ENCODE measurements around the gene DUSP5. TPM values are rescaled to one million over a fixed set of nuclear protein-coding genes. Genes with fewer than 3 reads are reported as not detected.
A peak's percentile ranks its signal among the peaks of the same experiment; 100 is the strongest.

DUSP5 gene
- total RNA-seq, 4 donors from 2014 or later = 22.1 to 33.8 (median 26.3) TPM

- H3K27ac ChIP-seq = peak overlapping the region in 1 of 4 donors; percentile 33
- no peaks in the 10 kb centered on the region for H3K9me3 ChIP-seq
- H3K36me3 ChIP-seq = no peaks in the 10 kb centered on the region
- DNase-seq = peak in 2 of 3 donors; percentile 61
- no peak overlapping the region for H3K4me3 ChIP-seq
- TF ChIP-seq POLR2A (IDR thresholded peaks at IDR 0.05) (no peak), CTCF (IDR thresholded peaks at IDR 0.05) (no peak)
- peaks cover 0 to 21% (median 7%) of the 10 kb centered on the region in 4 donors for H3K4me1 ChIP-seq
- H3K27me3 ChIP-seq = no peaks in the 10 kb centered on the region
Observed at GRCh38 chr10:110457851-110458250, 39.9 kb upstream of the DUSP5 start.

DNA sequence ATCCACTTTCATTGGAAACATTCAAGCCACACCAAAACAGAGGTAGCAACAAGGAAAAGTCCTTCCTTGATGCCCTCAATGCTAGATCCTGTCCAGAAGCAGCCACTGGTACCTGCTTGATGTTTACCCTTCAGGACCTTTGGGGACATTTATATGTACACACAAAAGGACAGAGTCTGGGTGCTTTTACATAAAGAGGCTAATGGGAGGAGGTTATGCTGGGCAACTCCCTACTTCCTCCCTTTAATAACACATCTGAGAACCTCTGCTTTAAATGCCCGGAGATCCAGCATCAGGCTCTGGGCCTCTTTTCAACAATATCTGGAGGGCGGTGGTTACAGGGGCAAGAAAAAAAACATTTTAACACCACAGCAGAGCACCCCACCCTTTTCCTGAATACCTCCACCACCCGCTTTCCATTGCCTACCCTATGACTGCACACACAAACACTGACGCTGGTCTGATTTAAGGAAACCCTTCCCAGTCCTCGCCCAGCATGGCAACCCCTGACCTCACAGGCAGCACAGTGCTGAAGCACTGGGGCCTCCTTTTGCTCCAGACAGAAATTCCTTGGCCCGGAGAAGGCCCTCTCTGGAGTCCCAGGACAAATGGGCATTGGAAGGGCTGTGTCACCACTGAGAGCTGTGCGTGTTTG, 39.3 kb upstream of the DUSP5 start:
- Histone ChIP-seq H3K4me1 (peaks cover 0 to 21% (median 7%) of the 10 kb centered on the region in 4 donors), H3K36me3 (no peaks in the 10 kb centered on the region), H3K9me3 (no peaks in the 10 kb centered on the region), H3K27me3 (no peaks in the 10 kb centered on the region), H3K27ac (peak overlapping the region in 2 of 4 donors; percentile 9 to 33), H3K4me3 (no peak overlapping the region)
- TF ChIP-seq CTCF (IDR thresholded peaks at IDR 0.05) (no peak), POLR2A (IDR thresholded peaks at IDR 0.05) (no peak)
- peak in 2 of 3 donors; percentile 18 to 45 for DNase-seq

- Histone ChIP-seq H3K4me1 (peaks cover 0 to 21% (median 7%) of the 10 kb centered on the region in 4 donors), H3K4me3 (no peak overlapping the region), H3K27ac (peak overlapping the region in 1 of 4 donors; percentile 33), H3K36me3 (no peaks in the 10 kb centered on the region), H3K9me3 (no peaks in the 10 kb centered on the region), H3K27me3 (no peaks in the 10 kb centered on the region)
- peak in 1 of 3 donors; percentile 34 for DNase-seq
- TF ChIP-seq POLR2A (IDR thresholded peaks at IDR 0.05) (no peak), CTCF (IDR thresholded peaks at IDR 0.05) (no peak)
Observed at GRCh38 chr10:110459600-110459999, 38.1 kb upstream of the DUSP5 start.

DNA sequence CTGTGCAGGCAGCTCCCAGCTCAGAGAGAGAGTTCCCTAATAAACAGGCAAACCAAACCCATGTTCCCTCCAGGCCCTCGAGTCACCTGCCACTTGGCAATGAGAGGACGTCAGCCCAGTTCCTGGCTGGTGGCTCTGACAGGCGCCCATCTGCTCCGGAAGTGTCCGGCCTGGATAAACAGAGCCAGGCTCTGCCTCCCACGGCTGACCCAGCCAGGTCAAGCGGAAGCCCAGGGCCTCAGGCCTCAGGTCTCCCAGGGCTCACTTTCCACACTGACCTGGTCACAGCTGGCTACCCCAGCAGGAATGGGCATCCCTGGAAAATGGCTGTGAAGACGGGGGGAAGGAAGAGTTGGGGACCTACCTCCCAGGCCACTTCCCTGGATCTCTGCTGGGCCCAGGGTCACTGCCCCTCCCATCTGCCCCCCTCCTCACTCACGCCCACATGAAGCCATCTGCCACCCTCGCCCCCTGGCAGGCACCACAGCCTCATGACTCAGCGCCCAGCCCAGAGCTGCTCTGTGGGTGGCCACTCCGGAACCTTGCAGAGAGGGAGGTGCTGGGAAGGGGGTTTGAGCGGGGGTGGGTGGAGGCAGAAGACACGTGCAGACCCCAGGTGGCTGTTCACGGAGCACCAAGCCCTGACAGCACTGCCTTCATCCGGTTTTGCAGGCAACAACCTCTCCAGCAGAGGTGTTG, 37.4 kb upstream of the DUSP5 start:
- TF ChIP-seq CTCF (IDR thresholded peaks at IDR 0.05) (no peak), POLR2A (IDR thresholded peaks at IDR 0.05) (no peak)
- Histone ChIP-seq H3K27me3 (no peaks in the 10 kb centered on the region), H3K36me3 (no peaks in the 10 kb centered on the region), H3K4me3 (no peak overlapping the region), H3K27ac (peak overlapping the region in 1 of 4 donors; percentile 33), H3K9me3 (no peaks in the 10 kb centered on the region), H3K4me1 (peaks cover 0 to 21% (median 7%) of the 10 kb centered on the region in 4 donors)
- peak in 2 of 3 donors; percentile 54 to 59 for DNase-seq

DNA sequence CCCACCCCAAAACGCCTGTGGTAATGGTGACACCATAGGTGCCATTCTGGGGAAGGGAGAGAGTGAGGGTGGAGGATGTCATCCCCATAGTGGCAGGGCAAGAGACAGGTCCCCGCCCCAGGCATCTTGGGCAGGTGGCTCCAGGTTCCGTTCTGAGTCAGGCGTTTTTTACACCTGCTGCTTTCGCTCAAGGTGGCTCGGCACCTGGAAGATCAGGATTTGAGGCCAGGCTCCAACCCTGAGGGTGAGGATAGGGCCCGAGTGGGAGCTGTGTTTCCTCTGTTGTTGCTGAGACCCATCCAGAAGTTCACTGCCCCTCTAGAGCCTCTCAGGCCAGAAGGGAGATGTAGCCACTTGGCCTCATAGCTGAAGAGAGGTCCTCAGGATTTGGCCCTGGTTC, 36.6 kb upstream of the DUSP5 start:
- Histone ChIP-seq H3K36me3 (no peaks in the 10 kb centered on the region), H3K27me3 (no peaks in the 10 kb centered on the region), H3K27ac (peak overlapping the region in 1 of 4 donors; percentile 33), H3K4me1 (peaks cover 0 to 21% (median 7%) of the 10 kb centered on the region in 4 donors), H3K4me3 (no peak overlapping the region), H3K9me3 (no peaks in the 10 kb centered on the region)
- DNase-seq = peak in 1 of 3 donors; percentile 52
- no peak for TF ChIP-seq CTCF (IDR thresholded peaks at IDR 0.05)
- TF ChIP-seq POLR2A (IDR thresholded peaks at IDR 0.05) = no peak

Measured in Peyer's patch (tissue), 4 donors.